ENCODE data around the gene ARF6.
"Not testable (repeated sequence)": the region's sequence is repeated elsewhere in the genome, so short reads cannot be mapped to it uniquely, and the experiment has no call there.

The ARF6 gene

DNA sequence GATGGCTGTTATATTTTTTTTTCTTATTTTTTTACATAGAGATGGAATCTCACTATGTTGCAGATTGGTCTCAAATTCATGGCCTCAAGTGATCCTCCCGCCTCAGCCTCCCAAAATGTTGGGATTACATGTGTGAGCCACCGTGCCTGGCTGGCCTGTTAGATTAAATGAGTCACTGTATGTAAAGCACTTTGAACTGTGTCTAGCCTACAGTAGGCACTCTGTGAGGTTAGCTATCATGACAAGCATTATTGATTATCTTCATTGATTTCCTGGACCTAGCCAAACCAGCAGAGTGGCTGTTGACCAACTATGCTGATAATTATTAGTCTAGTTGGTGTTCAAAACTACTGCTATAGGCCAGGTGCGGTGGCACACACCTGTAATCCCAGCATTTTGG is 42.6 kb downstream of the ARF6 start:
- TF ChIP-seq, protein P1, sequence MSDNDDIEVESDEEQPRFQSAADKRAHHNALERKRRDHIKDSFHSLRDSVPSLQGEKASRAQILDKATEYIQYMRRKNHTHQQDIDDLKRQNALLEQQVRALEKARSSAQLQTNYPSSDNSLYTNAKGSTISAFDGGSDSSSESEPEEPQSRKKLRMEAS (IDR thresholded peaks at IDR 0.05; ENCODE audit: low read depth, low read length): no peak
- TF ChIP-seq POLR2A (IDR thresholded peaks at IDR 0.05; ENCODE audit: extremely low read depth, insufficient read length) (no peak), CTCF (IDR thresholded peaks at IDR 0.05; ENCODE audit: low read depth, low read length) (no peak), MYC (IDR thresholded peaks at IDR 0.05; ENCODE audit: low read depth, low read length) (no peak)
- no peak for DNase-seq (ENCODE audit: low read depth)

DNA sequence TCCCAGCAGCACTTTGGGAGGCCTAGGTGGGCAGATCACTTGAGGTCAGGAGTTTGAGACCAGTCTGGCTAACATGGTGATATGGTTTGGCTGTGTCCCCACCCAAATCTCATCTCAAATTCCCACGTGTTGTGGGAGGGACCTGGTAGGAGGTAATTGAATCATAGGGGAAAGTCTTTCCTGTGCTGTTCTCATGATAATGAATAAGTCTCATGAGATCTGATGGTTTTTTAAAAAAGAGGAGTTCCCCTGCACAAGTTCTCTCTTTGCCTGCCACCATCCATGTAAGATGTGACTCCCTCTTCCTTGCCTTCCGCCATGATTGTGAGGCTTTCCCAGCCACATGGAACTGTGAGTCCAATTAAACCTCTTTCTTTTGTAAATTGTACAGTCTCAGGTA is 43.4 kb downstream of the ARF6 start:
- H3K4me3 ChIP-seq (ENCODE audit: low read depth, low read length); DNase-seq (ENCODE audit: low read depth): not testable (repeated sequence)

More for the DNA sequence above, 42.6 kb downstream of the ARF6 start:
- H3K4me3 ChIP-seq (ENCODE audit: low read depth, low read length): no peak overlapping the region

- H3K4me3 ChIP-seq (ENCODE audit: low read depth, low read length); DNase-seq (ENCODE audit: low read depth): not testable (repeated sequence)
Observed at GRCh38 chr14:49936882-49937281, 44.0 kb downstream of the ARF6 start.

DNA sequence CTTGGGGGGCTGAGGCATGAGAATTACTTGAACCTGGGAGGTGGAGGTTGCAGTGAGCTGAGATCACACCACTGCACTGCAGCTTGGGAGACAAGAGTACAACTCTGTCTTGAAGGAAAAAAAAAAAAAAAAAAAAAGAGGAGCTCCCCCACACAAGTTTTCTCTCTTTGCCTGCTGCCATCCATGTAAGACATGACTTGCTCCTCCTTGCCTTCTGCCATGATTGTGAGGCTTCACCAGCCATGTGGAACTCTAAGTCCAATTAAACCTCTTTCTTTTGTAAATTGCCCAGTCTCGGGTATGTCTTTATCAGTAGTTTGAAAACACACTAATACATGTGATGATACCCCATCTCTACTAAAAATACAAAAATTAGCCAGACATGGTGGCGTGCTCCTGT is 46.3 kb downstream of the ARF6 start:
- not testable (repeated sequence) for H3K4me3 ChIP-seq (ENCODE audit: low read depth, low read length); DNase-seq (ENCODE audit: low read depth)

DNA sequence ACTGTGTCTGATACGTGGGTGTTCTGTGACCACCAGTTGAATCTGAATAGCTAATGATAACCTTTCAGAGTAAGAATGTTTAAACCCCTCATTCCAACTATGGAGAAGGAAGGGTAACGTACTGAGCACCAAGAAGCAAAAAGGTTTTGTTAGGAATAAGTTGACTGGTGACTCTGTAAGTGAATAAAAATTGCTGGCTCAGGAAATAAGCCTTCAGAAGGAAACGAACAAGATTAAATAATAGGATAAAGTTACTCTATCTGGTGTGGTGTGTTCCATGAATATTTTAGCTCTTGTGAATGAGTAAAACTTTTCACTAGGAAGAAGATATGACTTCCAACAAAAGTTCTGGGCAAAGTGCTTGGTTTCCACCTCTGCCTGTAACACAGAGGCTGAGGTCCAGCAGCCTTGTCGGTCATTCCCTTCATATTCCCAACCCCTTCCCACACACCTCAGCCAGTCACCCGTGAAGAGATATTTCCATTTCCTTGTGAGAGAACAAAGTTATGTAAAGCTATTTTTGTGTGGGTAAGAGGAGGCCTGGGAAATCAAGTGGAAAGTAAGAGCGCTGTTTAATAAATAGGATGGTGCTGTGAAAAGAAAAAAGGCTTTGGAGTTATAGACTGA is 47.1 kb downstream of the ARF6 start:
- no peak overlapping the region for H3K4me3 ChIP-seq (ENCODE audit: low read depth, low read length)
- TF ChIP-seq MYC (IDR thresholded peaks at IDR 0.05; ENCODE audit: low read depth, low read length) (no peak), POLR2A (IDR thresholded peaks at IDR 0.05; ENCODE audit: extremely low read depth, insufficient read length) (no peak), CTCF (IDR thresholded peaks at IDR 0.05; ENCODE audit: low read depth, low read length) (no peak)
- TF ChIP-seq, protein P1 (IDR thresholded peaks at IDR 0.05; ENCODE audit: low read depth, low read length): no peak

DNA sequence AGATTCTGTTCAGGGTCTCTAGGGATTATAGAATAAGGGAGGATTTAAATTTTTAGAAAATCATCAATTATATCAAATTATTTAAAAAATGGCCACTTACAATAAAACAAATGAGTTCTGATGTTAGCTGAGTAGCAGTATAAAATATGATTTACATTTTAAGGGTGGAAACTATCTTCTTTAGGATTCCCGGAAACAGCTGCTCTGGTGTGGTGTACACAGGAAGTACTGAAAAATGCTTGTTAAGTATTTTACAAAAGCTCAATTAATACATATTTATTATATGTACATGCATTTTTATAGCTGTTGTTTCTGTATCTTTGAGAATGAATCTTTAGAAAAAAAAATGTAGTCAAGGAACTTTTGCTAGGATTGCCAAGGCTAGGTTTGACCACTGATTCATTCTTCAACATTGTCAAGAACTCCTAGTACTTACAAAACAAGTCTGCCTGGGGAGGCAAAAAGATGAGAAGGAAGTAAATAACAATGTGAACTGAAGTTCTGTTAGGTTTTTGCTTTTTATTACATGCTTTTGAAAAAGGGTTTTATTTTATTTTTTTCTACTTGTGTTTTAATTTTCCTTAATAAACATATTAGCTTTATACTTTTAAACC is 48.0 kb downstream of the ARF6 start:
- DNase-seq (ENCODE audit: low read depth): no peak
- TF ChIP-seq CTCF (IDR thresholded peaks at IDR 0.05; ENCODE audit: low read depth, low read length) (no peak), MYC (IDR thresholded peaks at IDR 0.05; ENCODE audit: low read depth, low read length) (no peak)
- TF ChIP-seq, protein P1 (IDR thresholded peaks at IDR 0.05; ENCODE audit: low read depth, low read length): no peak
- H3K4me3 ChIP-seq (ENCODE audit: low read depth, low read length): no peak overlapping the region

More for the DNA sequence above, 47.1 kb downstream of the ARF6 start:
- DNase-seq (ENCODE audit: low read depth): no peak

- no peak overlapping the region for H3K4me3 ChIP-seq (ENCODE audit: low read depth, low read length)
- TF ChIP-seq POLR2A (IDR thresholded peaks at IDR 0.05; ENCODE audit: extremely low read depth, insufficient read length): no peak
- no peak for TF ChIP-seq MYC (IDR thresholded peaks at IDR 0.05; ENCODE audit: low read depth, low read length)
- TF ChIP-seq, protein P1 (IDR thresholded peaks at IDR 0.05; ENCODE audit: low read depth, low read length): no peak
- no peak for TF ChIP-seq CTCF (IDR thresholded peaks at IDR 0.05; ENCODE audit: low read depth, low read length)
- no peak for DNase-seq (ENCODE audit: low read depth)
Observed at GRCh38 chr14:49942090-49942489, 49.2 kb downstream of the ARF6 start.

Measured in NB4 (cell line).